Right renal cortex interstitium (tissue), 3 donors: ENCODE data around the gene C17orf58. TPM values are rescaled to one million over a fixed set of nuclear protein-coding genes. Genes with fewer than 3 reads are reported as not detected.
A peak's percentile ranks its signal among the peaks of the same experiment; 100 is the strongest.
"Not testable (repeated sequence)": the region's sequence is repeated elsewhere in the genome, so short reads cannot be mapped to it uniquely, and the experiment has no call there.

Experiments used
- DNase-seq, 3 donors: peaks; one replicate each; pipeline ENCODE4 v3.0.0-alpha.2; 2013; ENCODE audit warnings: low read depth in 3 of 3, low spot score in 2 of 3
- polyA plus RNA-seq, 3 donors: library from polyadenylated mRNA; unstranded; fragments of 120-200 nt; gene quantifications; one replicate each; pipeline ENCODE4 v1.2.1, GENCODE V29; 2013; ENCODE audit not compliant: insufficient read length in 3 of 3

C17orf58 gene
- polyA plus RNA-seq, 3 donors, result 22.1 to 23.8 (median 22.6) TPM

GRCh38 chr17:67963145-67963572 is 33.1 kb downstream of the C17orf58 start:
- DNase-seq, result peak in 2 of 3 donors; percentile 21 to 23

- DNase-seq, result not testable (repeated sequence)
Observed at GRCh38 chr17:67962156-67962555, 34.1 kb downstream of the C17orf58 start.

DNA sequence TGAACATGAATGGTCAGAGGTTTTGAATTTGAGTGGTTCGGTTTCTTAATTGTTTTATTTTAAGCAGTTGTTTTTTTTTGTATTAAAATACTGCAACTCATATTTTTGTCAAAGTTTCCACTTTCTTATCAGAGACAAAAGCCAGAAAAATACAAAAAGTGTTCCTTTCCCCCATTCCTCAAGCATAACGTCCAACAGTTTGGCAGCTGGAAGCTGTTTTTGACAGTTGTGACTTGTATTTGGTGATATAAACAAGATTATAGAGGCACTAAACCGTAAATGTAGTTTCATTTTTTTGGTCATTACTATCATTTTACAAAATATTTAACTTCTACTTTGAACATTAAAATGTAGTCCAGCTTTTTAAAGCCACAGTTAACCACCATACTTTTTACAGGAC is 36.0 kb downstream of the C17orf58 start:
- DNase-seq, result not testable (repeated sequence)

DNA sequence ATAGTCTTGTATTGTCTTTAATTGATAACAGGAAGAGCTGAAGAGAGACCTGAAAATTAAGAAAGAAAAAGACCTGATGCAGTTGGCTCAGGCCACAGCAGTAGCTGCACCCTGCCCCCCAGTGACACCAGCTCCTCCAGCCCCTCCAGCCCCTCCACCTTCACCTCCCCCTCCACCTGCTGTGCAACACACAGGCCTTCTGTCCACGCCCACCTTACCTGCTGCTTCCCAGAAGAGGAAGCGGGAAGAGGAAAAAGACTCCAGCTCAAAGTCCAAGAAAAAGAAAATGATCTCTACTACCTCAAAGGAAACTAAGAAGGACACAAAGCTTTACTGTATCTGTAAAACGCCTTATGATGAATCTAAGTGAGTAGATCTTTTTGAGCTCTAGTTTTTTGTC is 36.8 kb downstream of the C17orf58 start:
- DNase-seq, result no peak

- no peak for DNase-seq
Observed at GRCh38 chr17:67950945-67951344, 45.3 kb downstream of the C17orf58 start.

DNA sequence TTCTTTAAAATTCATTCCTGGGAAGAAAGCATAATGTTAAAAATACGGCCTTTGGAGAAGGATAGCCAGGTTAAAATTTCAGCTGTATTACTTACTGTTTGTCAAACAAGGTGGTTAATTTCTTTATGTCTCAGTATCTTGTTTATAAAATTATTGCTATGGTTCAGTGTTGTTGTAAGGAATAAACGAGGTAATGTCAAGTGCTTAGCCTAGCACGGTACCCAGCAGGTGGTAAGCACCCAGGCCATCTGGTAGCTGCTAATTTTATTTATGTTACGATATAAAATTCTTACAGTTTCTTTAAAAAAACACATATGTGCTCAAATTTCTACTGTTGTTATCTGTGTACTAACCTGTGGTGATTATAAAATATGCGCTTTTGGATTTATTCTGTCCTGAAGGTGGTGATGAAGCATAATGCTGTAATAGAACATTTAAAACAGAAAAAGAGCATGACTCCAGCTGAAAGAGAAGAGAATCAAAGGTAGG is 48.9 kb downstream of the C17orf58 start:
- DNase-seq, result no peak

DNA sequence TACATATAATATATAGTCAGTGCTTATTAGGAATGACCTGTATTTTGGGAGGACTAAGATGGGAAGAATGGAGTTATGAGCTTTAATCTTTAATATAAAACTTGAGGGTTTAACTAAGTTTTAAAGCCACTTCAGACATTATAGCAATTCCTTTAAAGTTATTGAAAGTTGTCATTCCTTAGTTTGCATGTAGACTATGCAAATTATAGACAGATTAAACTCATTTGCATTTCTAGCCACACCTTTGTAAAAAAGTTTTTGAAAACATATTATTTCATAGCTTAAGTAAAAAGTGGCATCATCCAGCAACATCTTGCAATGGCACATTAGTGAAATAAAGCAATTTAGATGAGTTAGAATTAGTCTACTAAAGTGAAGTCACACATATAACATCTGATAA is 49.8 kb downstream of the C17orf58 start:
- DNase-seq, result no peak

- no peak for DNase-seq
Observed at GRCh38 chr17:67944035-67944434, 52.2 kb downstream of the C17orf58 start.

DNA sequence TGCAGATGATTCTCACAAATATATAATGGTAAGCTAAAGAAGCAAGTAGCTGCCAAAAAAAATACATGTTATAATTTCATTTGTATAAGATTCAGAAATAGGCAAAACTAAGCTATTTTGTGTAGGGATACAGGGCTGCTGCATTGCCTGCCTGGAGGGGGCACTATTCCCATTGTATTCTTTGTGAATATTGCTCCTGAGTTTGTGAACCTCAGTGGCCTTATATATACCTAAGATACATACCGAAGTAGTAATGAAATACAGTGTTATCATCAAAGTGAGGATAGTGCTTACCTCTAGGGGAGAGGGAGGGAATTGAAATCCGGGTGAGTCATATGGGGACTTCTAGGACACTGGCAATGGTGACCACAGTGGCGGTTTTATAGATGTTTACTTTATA is 53.5 kb downstream of the C17orf58 start:
- no peak for DNase-seq

Other genes starting within 250 kb of the C17orf58 start
- 100 to 1,000 TPM; 105 to 120 (median 109) TPM for gene BPTF, start 171.0 kb downstream of the C17orf58 start, polyA plus RNA-seq
- 100 to 1,000 TPM; 118 to 131 (median 123) TPM for gene KPNA2, start 39.3 kb upstream of the C17orf58 start, polyA plus RNA-seq